ENCODE results near the gene PDCD5.

The PDCD5 gene

GRCh38 chr19:32555786-32556185 lies 25.2 kb upstream of the PDCD5 start:
- H3K27ac ChIP-seq (ENCODE audit: extremely low read depth, low read depth, low read length), result no peak overlapping the region
- no peaks in the 10 kb centered on the region; a peak in 1 of 3 replicates for H3K36me3 ChIP-seq (ENCODE audit: control insufficient read depth in 2 of 2, insufficient read depth in 1 of 2, low read length in 2 of 2)
- TF ChIP-seq ZNF623 (tag by site-specific recombination; IDR thresholded peaks at IDR 0.05) (no peak), ZNF692 (tag by site-specific recombination; IDR thresholded peaks at IDR 0.05) (no peak), FEZF1 (tag by site-specific recombination; IDR thresholded peaks at IDR 0.05) (no peak), ZNF426 (tag by site-specific recombination; IDR thresholded peaks at IDR 0.05) (no peak), ZNF610 (tag by site-specific recombination; IDR thresholded peaks at IDR 0.05; ENCODE audit: borderline replicate concordance) (no peak), ZBTB10 (tag by site-specific recombination; IDR thresholded peaks at IDR 0.05) (no peak), ATF2 (tag by site-specific recombination; IDR thresholded peaks at IDR 0.05; ENCODE audit: low read depth) (no peak), ZNF600 (tag by site-specific recombination; IDR thresholded peaks at IDR 0.05) (no peak), KLF9 (tag by site-specific recombination; IDR thresholded peaks at IDR 0.05; ENCODE audit: low read depth) (no peak), ZNF324 (tag by site-specific recombination; IDR thresholded peaks at IDR 0.05) (no peak), ZNF792 (tag by site-specific recombination; IDR thresholded peaks at IDR 0.05) (no peak)
- H3K4me1 ChIP-seq (ENCODE audit: control insufficient read depth, insufficient read depth, low read length), result no peaks in the 10 kb centered on the region
- no peak overlapping the region for H3K4me3 ChIP-seq (ENCODE audit: low read depth, low read length)
- H3K9me3 ChIP-seq (ENCODE audit: control insufficient read depth, insufficient read depth, low read depth, low read length), result no peaks in the 10 kb centered on the region
- ChIA-PET CTCF (interaction anchor here (1.2 kb wide), 1 partner anchor 44 kb away, joined by 3 read pairs; no protein-coding TSS in a partner anchor), POLR2A (no interaction called here)

- no peaks in the 10 kb centered on the region for H3K9me3 ChIP-seq (ENCODE audit: control insufficient read depth, insufficient read depth, low read depth, low read length)
- ChIA-PET POLR2A (no interaction called here), CTCF (interaction anchor here (0.7 to 2.9 kb wide), 3 partner anchors 11 to 279 kb away, joined by 3 to 16 read pairs (median 3); no protein-coding TSS in a partner anchor)
- H3K27ac ChIP-seq (ENCODE audit: extremely low read depth, low read depth, low read length), result no peak overlapping the region
- no peaks in the 10 kb centered on the region; a peak in 1 of 3 replicates for H3K36me3 ChIP-seq (ENCODE audit: control insufficient read depth in 2 of 2, insufficient read depth in 1 of 2, low read length in 2 of 2)
- H3K4me1 ChIP-seq (ENCODE audit: control insufficient read depth, insufficient read depth, low read length), result no peaks in the 10 kb centered on the region
- no peak overlapping the region for H3K4me3 ChIP-seq (ENCODE audit: low read depth, low read length)
- TF ChIP-seq ZIC2 (tag by site-specific recombination; IDR thresholded peaks at IDR 0.05), result no peak
- TF ChIP-seq ZNF416 (tag by site-specific recombination; IDR thresholded peaks at IDR 0.05), result no peak
- TF ChIP-seq, protein P1, sequence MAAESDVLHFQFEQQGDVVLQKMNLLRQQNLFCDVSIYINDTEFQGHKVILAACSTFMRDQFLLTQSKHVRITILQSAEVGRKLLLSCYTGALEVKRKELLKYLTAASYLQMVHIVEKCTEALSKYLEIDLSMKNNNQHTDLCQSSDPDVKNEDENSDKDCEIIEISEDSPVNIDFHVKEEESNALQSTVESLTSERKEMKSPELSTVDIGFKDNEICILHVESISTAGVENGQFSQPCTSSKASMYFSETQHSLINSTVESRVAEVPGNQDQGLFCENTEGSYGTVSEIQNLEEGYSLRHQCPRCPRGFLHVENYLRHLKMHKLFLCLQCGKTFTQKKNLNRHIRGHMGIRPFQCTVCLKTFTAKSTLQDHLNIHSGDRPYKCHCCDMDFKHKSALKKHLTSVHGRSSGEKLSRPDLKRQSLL (tag by site-specific recombination; IDR thresholded peaks at IDR 0.05), result no peak
- TF ChIP-seq, protein P2, sequence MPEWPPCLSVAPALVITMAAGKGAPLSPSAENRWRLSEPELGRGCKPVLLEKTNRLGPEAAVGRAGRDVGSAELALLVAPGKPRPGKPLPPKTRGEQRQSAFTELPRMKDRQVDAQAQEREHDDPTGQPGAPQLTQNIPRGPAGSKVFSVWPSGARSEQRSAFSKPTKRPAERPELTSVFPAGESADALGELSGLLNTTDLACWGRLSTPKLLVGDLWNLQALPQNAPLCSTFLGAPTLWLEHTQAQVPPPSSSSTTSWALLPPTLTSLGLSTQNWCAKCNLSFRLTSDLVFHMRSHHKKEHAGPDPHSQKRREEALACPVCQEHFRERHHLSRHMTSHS (tag by site-specific recombination; IDR thresholded peaks at IDR 0.05), result no peak
- no peak for TF ChIP-seq ZNF10 (tag by site-specific recombination; IDR thresholded peaks at IDR 0.05)
- no peak for TF ChIP-seq ZNF214 (tag by site-specific recombination; IDR thresholded peaks at IDR 0.05; ENCODE audit: borderline replicate concordance)
- TF ChIP-seq, protein P3, sequence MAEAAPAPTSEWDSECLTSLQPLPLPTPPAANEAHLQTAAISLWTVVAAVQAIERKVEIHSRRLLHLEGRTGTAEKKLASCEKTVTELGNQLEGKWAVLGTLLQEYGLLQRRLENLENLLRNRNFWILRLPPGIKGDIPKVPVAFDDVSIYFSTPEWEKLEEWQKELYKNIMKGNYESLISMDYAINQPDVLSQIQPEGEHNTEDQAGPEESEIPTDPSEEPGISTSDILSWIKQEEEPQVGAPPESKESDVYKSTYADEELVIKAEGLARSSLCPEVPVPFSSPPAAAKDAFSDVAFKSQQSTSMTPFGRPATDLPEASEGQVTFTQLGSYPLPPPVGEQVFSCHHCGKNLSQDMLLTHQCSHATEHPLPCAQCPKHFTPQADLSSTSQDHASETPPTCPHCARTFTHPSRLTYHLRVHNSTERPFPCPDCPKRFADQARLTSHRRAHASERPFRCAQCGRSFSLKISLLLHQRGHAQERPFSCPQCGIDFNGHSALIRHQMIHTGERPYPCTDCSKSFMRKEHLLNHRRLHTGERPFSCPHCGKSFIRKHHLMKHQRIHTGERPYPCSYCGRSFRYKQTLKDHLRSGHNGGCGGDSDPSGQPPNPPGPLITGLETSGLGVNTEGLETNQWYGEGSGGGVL (tag by site-specific recombination; IDR thresholded peaks at IDR 0.05), result no peak
- TF ChIP-seq ZSCAN16 (tag by site-specific recombination; IDR thresholded peaks at IDR 0.05), result no peak
- no peak for TF ChIP-seq ZNF830 (tag by site-specific recombination; IDR thresholded peaks at IDR 0.05; ENCODE audit: low read depth)
- no peak for TF ChIP-seq ZNF324 (tag by site-specific recombination; IDR thresholded peaks at IDR 0.05)
- TF ChIP-seq SALL2 (tag by site-specific recombination; IDR thresholded peaks at IDR 0.05; ENCODE audit: borderline replicate concordance), result no peak
- TF ChIP-seq ZNF768 (tag by site-specific recombination; IDR thresholded peaks at IDR 0.05), result no peak
- no peak for TF ChIP-seq ZNF133 (tag by site-specific recombination; IDR thresholded peaks at IDR 0.05)
Measured at GRCh38 chr19:32558607-32559228, 22.3 kb upstream of the PDCD5 start.
